ENCODE data around the gene SLC28A1.

Gene SLC28A1

DNA sequence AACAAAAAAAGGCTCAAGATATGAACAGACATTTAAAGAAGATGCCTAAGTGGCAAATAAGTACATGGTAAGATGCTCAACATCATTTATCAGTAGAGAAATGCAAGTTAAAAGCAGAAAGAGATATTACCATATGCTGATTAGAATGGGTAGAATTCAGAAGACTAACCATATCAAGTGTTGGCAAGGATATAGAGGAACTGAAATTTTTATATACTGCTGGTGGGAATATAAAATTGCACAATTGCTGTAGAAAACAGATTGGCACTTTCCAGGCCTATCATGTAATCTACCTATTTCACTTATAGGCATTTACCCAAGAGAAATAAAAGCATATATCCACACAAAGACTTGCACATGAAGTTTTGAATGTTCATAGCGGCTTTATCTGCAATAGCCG, 17.1 kb downstream of the SLC28A1 start:
- Histone ChIP-seq H3K4me1 (ENCODE audit: control insufficient read depth, insufficient read depth, low read length) (no peaks in the 10 kb centered on the region), H3K4me3 (ENCODE audit: low read length) (no peak overlapping the region), H3K27me3 (ENCODE audit: control insufficient read depth, insufficient read depth, low read length) (peaks cover 24% of the 10 kb centered on the region), H3K9me3 (replicated peaks; ENCODE audit: low read length) (no peaks in the 10 kb centered on the region), H3K9ac (ENCODE audit: low read depth, low read length) (no peak overlapping the region), H3K36me3 (ENCODE audit: insufficient read depth, low read length) (no peaks in the 10 kb centered on the region), H3K4me2 (ENCODE audit: low read length) (no peak overlapping the region)

DNA sequence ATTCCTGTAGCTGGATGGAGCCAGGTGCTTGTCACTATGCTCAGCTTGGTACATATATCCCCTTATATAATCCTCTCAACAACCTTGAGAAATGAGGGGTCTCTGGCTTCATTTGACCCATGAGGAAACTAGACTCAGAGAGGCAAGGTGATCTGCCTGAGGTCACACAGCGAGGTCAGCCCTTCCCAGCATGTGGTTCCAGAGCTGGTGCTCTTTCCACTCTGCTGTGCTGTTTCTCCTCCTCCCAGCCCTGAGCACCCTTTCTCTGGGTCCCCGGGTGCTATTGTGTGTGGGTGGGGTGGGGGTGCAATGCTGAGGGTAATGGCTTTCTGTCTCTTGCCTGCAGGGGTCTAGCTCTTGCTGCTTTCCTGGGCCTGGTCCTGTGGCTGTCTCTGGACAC, 19.3 kb downstream of the SLC28A1 start:
- Histone ChIP-seq H3K36me3 (ENCODE audit: insufficient read depth, low read length) (no peaks in the 10 kb centered on the region), H3K4me3 (ENCODE audit: low read length) (no peak overlapping the region), H3K9ac (ENCODE audit: low read depth, low read length) (no peak overlapping the region), H3K9me3 (replicated peaks; ENCODE audit: low read length) (no peaks in the 10 kb centered on the region), H3K4me1 (ENCODE audit: control insufficient read depth, insufficient read depth, low read length) (no peaks in the 10 kb centered on the region), H3K4me2 (ENCODE audit: low read length) (no peak overlapping the region), H3K27me3 (ENCODE audit: control insufficient read depth, insufficient read depth, low read length) (peaks cover 13% of the 10 kb centered on the region)

- Histone ChIP-seq H3K9ac (ENCODE audit: low read depth, low read length) (no peak overlapping the region), H3K9me3 (replicated peaks; ENCODE audit: low read length) (no peaks in the 10 kb centered on the region), H3K4me3 (ENCODE audit: low read length) (no peak overlapping the region), H3K4me2 (ENCODE audit: low read length) (no peak overlapping the region), H3K4me1 (ENCODE audit: control insufficient read depth, insufficient read depth, low read length) (no peaks in the 10 kb centered on the region), H3K36me3 (ENCODE audit: insufficient read depth, low read length) (no peaks in the 10 kb centered on the region), H3K27me3 (ENCODE audit: control insufficient read depth, insufficient read depth, low read length) (peaks cover 6% of the 10 kb centered on the region)
Measured at GRCh38 chr15:84904419-84904818, 20.0 kb downstream of the SLC28A1 start.

DNA sequence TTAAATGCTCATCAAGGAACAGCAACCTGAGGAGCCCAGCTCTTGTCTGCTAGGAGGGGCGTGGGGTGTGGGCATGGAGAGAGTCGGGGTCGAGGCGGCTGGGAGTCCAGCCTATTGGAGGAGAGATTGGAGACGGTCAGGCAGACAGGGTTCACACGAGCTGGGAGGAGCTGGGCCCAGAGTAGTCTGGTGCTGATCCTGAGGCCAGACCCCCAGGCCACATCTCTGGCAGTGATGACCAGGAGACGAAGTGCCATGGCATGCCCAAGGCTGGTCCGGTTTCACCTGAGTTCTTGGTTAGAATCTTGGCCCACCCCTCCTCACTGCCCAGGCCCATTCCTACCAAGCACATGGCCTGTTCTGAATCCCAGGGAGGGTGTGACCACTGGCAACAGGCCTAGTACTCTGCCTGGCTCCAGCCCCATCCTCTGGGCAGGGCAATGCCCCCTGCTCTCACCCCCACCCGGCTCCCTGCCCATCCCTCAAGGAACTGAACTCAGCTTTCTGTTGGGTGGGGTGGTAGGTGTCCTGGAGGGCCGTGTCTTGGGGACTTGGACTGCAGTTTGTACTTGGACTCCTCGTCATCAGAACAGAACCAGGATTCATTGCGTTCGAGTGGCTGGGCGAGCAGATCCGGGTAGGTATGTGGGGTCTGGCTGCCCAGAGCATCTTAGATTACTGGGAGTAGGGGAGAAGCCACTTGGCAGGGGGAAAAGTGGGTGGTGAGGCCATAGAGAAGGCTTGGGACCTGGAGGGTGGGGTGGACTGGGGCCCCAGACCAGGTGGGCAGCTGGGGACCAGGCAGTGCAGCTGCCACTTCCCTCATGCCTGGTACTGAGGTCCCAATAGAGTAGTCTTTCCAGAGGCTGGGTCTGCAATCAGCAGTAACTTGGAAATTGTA, 20.8 kb downstream of the SLC28A1 start:
- Histone ChIP-seq H3K4me1 (ENCODE audit: control insufficient read depth, insufficient read depth, low read length) (no peaks in the 10 kb centered on the region), H3K36me3 (ENCODE audit: insufficient read depth, low read length) (no peaks in the 10 kb centered on the region), H3K9me3 (replicated peaks; ENCODE audit: low read length) (no peaks in the 10 kb centered on the region), H3K27me3 (ENCODE audit: control insufficient read depth, insufficient read depth, low read length) (peaks cover 3% of the 10 kb centered on the region), H3K4me3 (ENCODE audit: low read length) (no peak overlapping the region), H3K4me2 (ENCODE audit: low read length) (no peak overlapping the region), H3K9ac (ENCODE audit: low read depth, low read length) (no peak overlapping the region)

- Histone ChIP-seq H3K4me3 (ENCODE audit: low read length) (no peak overlapping the region), H3K9ac (ENCODE audit: low read depth, low read length) (no peak overlapping the region), H3K9me3 (replicated peaks; ENCODE audit: low read length) (no peaks in the 10 kb centered on the region), H3K36me3 (ENCODE audit: insufficient read depth, low read length) (no peaks in the 10 kb centered on the region), H3K27me3 (ENCODE audit: control insufficient read depth, insufficient read depth, low read length) (no peaks in the 10 kb centered on the region), H3K4me1 (ENCODE audit: control insufficient read depth, insufficient read depth, low read length) (peaks cover 22% of the 10 kb centered on the region), H3K4me2 (ENCODE audit: low read length) (no peak overlapping the region)
Measured at GRCh38 chr15:84907731-84908130, 23.3 kb downstream of the SLC28A1 start.

DNA sequence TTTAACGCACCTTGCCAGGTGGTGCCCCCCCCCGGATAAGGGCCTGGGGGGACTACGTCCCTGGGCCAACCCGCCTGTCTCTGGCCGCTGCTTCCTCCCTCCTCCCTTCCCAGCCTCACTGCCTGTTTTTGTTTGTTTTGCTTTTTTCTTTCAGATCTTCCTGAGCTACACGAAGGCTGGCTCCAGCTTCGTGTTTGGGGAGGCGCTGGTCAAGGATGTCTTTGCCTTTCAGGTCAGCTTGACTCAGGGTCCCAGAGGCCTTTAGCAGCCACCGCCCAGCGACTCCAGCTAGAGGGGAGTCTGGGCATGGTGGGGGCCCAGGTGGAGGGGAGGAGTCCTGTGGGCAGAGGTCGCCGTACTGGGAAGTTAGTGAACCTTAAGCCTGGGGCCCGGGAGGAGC, 24.1 kb downstream of the SLC28A1 start:
- Histone ChIP-seq H3K4me3 (ENCODE audit: low read length) (no peak overlapping the region), H3K9ac (ENCODE audit: low read depth, low read length) (no peak overlapping the region), H3K27me3 (ENCODE audit: control insufficient read depth, insufficient read depth, low read length) (no peaks in the 10 kb centered on the region), H3K4me1 (ENCODE audit: control insufficient read depth, insufficient read depth, low read length) (peaks cover 29% of the 10 kb centered on the region), H3K4me2 (ENCODE audit: low read length) (no peak overlapping the region), H3K36me3 (ENCODE audit: insufficient read depth, low read length) (no peaks in the 10 kb centered on the region), H3K9me3 (replicated peaks; ENCODE audit: low read length) (no peaks in the 10 kb centered on the region)

- Histone ChIP-seq H3K4me2 (ENCODE audit: low read length) (no peak overlapping the region), H3K9ac (ENCODE audit: low read depth, low read length) (no peak overlapping the region), H3K9me3 (replicated peaks; ENCODE audit: low read length) (no peaks in the 10 kb centered on the region), H3K36me3 (ENCODE audit: insufficient read depth, low read length) (no peaks in the 10 kb centered on the region), H3K4me3 (ENCODE audit: low read length) (no peak overlapping the region), H3K4me1 (ENCODE audit: control insufficient read depth, insufficient read depth, low read length) (peaks cover 29% of the 10 kb centered on the region), H3K27me3 (ENCODE audit: control insufficient read depth, insufficient read depth, low read length) (no peaks in the 10 kb centered on the region)
Measured at GRCh38 chr15:84909029-84909428, 24.6 kb downstream of the SLC28A1 start.

GRCh38 chr15:84909782-84910181, 25.3 kb downstream of the SLC28A1 start:
- no peak overlapping the region for H3K4me2 ChIP-seq (ENCODE audit: low read length)
- H3K9ac ChIP-seq (ENCODE audit: low read depth, low read length), result no peak overlapping the region
- H3K4me1 ChIP-seq (ENCODE audit: control insufficient read depth, insufficient read depth, low read length), result peaks cover 36% of the 10 kb centered on the region
- H3K9me3 ChIP-seq (replicated peaks; ENCODE audit: low read length), result no peaks in the 10 kb centered on the region
- H3K36me3 ChIP-seq (ENCODE audit: insufficient read depth, low read length), result no peaks in the 10 kb centered on the region
- H3K4me3 ChIP-seq (ENCODE audit: low read length), result no peak overlapping the region
- no peaks in the 10 kb centered on the region for H3K27me3 ChIP-seq (ENCODE audit: control insufficient read depth, insufficient read depth, low read length)

DNA sequence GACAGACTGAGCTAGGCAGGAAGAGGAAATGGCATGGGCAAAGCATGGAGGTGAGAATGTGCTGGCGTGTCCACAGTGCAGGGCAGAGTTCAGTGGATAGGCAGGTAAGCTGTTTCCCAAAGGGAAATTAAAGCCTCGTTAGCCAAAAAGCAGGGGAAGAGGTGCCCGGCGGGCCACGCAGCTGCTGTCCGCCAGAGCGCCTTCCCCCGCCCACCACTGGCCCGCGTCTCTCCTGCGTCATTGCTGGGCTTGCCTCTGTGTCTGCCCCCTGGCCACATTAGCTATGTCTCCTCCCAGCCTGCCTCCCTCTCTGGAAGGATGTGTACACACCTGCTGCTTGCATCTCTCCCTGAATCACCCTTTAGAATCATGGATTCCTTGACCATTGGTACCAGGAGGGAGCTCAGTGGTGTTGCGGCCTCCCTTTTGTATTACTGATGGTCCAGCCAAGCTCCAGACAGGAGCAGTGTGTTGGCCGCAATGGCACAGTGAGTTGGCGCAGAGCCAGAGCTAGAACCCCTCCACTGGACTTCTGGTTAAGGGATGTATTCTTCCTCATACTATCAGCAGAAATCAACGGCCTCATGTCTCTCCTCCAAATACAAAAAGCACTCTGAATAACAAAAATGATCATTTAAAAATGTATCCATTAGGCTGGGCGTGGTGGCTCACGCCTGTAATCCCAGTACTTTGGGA, 26.6 kb downstream of the SLC28A1 start:
- no peaks in the 10 kb centered on the region for H3K9me3 ChIP-seq (replicated peaks; ENCODE audit: low read length)
- H3K4me2 ChIP-seq (ENCODE audit: low read length), result no peak overlapping the region
- H3K4me1 ChIP-seq (ENCODE audit: control insufficient read depth, insufficient read depth, low read length), result peaks cover 44% of the 10 kb centered on the region
- H3K27me3 ChIP-seq (ENCODE audit: control insufficient read depth, insufficient read depth, low read length), result no peaks in the 10 kb centered on the region
- H3K9ac ChIP-seq (ENCODE audit: low read depth, low read length), result no peak overlapping the region
- peak overlapping the region; percentile 9 for H3K4me3 ChIP-seq (ENCODE audit: low read length)
- H3K36me3 ChIP-seq (ENCODE audit: insufficient read depth, low read length), result no peaks in the 10 kb centered on the region

- Histone ChIP-seq H3K4me3 (ENCODE audit: low read length) (peak overlapping the region; percentile 26), H3K27me3 (ENCODE audit: control insufficient read depth, insufficient read depth, low read length) (no peaks in the 10 kb centered on the region), H3K4me2 (ENCODE audit: low read length) (peak overlapping the region; percentile 62), H3K9ac (ENCODE audit: low read depth, low read length) (peak overlapping the region; percentile 27), H3K36me3 (ENCODE audit: insufficient read depth, low read length) (no peaks in the 10 kb centered on the region), H3K4me1 (ENCODE audit: control insufficient read depth, insufficient read depth, low read length) (peaks cover 44% of the 10 kb centered on the region), H3K9me3 (replicated peaks; ENCODE audit: low read length) (no peaks in the 10 kb centered on the region)
Measured at GRCh38 chr15:84911879-84912660, 27.6 kb downstream of the SLC28A1 start.

- Histone ChIP-seq H3K4me2 (ENCODE audit: low read length) (no peak overlapping the region), H3K36me3 (ENCODE audit: insufficient read depth, low read length) (no peaks in the 10 kb centered on the region), H3K9me3 (replicated peaks; ENCODE audit: low read length) (no peaks in the 10 kb centered on the region), H3K4me1 (ENCODE audit: control insufficient read depth, insufficient read depth, low read length) (peaks cover 44% of the 10 kb centered on the region), H3K27me3 (ENCODE audit: control insufficient read depth, insufficient read depth, low read length) (no peaks in the 10 kb centered on the region), H3K9ac (ENCODE audit: low read depth, low read length) (no peak overlapping the region), H3K4me3 (ENCODE audit: low read length) (no peak overlapping the region)
Measured at GRCh38 chr15:84913360-84913723, 28.9 kb downstream of the SLC28A1 start.
